ENCODE results near the gene TNFAIP8. TPM values are rescaled to one million over a fixed set of nuclear protein-coding genes. Genes with fewer than 3 reads are reported as not detected.
A peak's percentile ranks its signal among the peaks of the same experiment; 100 is the strongest.

The TNFAIP8 gene
- total RNA-seq, 1 experiment from 2014 or later = 7.3 TPM

DNA sequence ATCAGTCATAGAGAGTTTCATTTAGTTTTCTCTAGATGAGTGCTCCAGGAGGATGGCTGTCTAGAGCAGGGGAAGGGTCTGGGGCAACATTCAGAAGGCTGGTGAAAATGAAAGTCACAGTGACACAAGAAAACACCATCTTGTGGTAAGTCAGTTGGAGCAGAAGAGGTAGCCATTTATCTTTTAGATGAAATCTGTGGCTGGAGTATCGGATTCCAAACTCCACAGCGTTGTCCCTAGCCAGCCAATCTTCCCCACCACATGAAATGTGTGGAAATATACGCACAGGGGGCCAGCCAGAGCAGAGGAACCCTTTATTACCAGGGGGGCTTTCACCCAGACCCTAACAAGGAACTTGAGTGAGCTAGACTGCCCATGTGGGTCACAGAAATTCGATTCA lies 15.9 kb upstream of the TNFAIP8 start:
- 0 out of 2 replicates have a peak, but pooled peaks cover 3% of the 10 kb centered on the region for H3K4me1 ChIP-seq (ENCODE audit: insufficient read depth, low read length)
- no peak overlapping the region for H4K5ac ChIP-seq (ENCODE audit: insufficient read length, low read depth, low read length)
- no peak overlapping the region for H3K4ac ChIP-seq (ENCODE audit: low read depth, low read length)
- no peak overlapping the region for H3K14ac ChIP-seq (ENCODE audit: insufficient read depth, low read length)
- no peak overlapping the region for H2BK20ac ChIP-seq (ENCODE audit: low read depth, low read length, poor library complexity, severe bottlenecking)
- H2AK5ac ChIP-seq (ENCODE audit: insufficient read length, low read length) = no peak overlapping the region
- H3K23ac ChIP-seq (ENCODE audit: insufficient read length, low read depth, low read length) = no peak overlapping the region
- H2BK12ac ChIP-seq (ENCODE audit: insufficient read length, low read depth, low read length) = no peak overlapping the region
- Mint-ChIP-seq H3K4me3 (no peak overlapping the region), H3K36me3 (ENCODE audit: insufficient read depth in 1 of 3, low read depth in 3 of 3) (0 out of 7 replicates have a peak, but pooled peaks cover 0 to 2% (median 0%) of the 10 kb centered on the region in 3 experiments), H3K27me3 (ENCODE audit: low read depth) (no peaks in the 10 kb centered on the region), H3K27ac (peak overlapping the region in 1 of 3 experiments; percentile 9; a peak in 2 of 7 replicates), H3K9me3 (no peaks in the 10 kb centered on the region), H3K4me1 (peaks cover 24 to 26% of the 10 kb centered on the region in 2 experiments)
- H4K20me1 ChIP-seq (ENCODE audit: control insufficient read depth, insufficient read depth, insufficient read length) = no peaks in the 10 kb centered on the region
- H3T11ph ChIP-seq (ENCODE audit: low read length) = no peak overlapping the region
- no peak overlapping the region for H4K8ac ChIP-seq (replicated peaks; ENCODE audit: insufficient read length, low read depth, low read length)
- no peak overlapping the region for H3K4me2 ChIP-seq (ENCODE audit: insufficient read depth, insufficient read length, low read length)
- no peaks in the 10 kb centered on the region for H3K27me3 ChIP-seq (ENCODE audit: insufficient read depth, low read length)
- no peaks in the 10 kb centered on the region for H3K79me2 ChIP-seq (ENCODE audit: insufficient read depth, low read length)
- H3K9ac ChIP-seq (ENCODE audit: extremely low read depth, insufficient read length, low read length) = no peak overlapping the region
- no peak overlapping the region for H3K56ac ChIP-seq (ENCODE audit: insufficient read length, low read depth, low read length)
- no peaks in the 10 kb centered on the region for H3K9me3 ChIP-seq (ENCODE audit: control insufficient read depth, low read depth, low read length)
- peaks cover 2% of the 10 kb centered on the region for H3K79me1 ChIP-seq (ENCODE audit: insufficient read depth, low read depth, low read length, poor library complexity, severe bottlenecking)
- no peaks in the 10 kb centered on the region for H3K23me2 ChIP-seq (ENCODE audit: insufficient read length, low read depth, low read length, poor library complexity, severe bottlenecking)
- TF ChIP-seq CTCF (conservative IDR thresholded peaks at IDR 0.05) = no peak
- H2BK5ac ChIP-seq (ENCODE audit: insufficient read length, low read length) = no peak overlapping the region
- no peak overlapping the region for H2BK15ac ChIP-seq (ENCODE audit: low read depth, low read length)
- H4K91ac ChIP-seq (ENCODE audit: insufficient read length, low read depth, low read length) = no peak overlapping the region
- no peak overlapping the region for H3K27ac ChIP-seq (ENCODE audit: insufficient read length, low read depth, low read length)
- WGBS (ENCODE audit: extremely low coverage, insufficient read length, low lambda C conversion rate) = no CpG with 5 or more reads among the region's 4 CpGs
- no peak overlapping the region for H2BK120ac ChIP-seq (ENCODE audit: low read depth, low read length, poor library complexity, severe bottlenecking)
- no peak for DNase-seq
- no peak overlapping the region for H2AFZ ChIP-seq (ENCODE audit: low read length)
- no peak overlapping the region for H3K18ac ChIP-seq (ENCODE audit: insufficient read length, low read depth, low read length)

Measured in H9 (cell line).